Measurements from ENCODE around the gene LTC4S. TPM values are rescaled to one million over a fixed set of nuclear protein-coding genes. Genes with fewer than 3 reads are reported as not detected.
"Not testable (repeated sequence)": the region's sequence is repeated elsewhere in the genome, so short reads cannot be mapped to it uniquely, and the experiment has no call there.

LTC4S gene
- total and polyA plus RNA-seq, 4 donors, result 4.0 to 25.3 (median 8.3) TPM

DNA sequence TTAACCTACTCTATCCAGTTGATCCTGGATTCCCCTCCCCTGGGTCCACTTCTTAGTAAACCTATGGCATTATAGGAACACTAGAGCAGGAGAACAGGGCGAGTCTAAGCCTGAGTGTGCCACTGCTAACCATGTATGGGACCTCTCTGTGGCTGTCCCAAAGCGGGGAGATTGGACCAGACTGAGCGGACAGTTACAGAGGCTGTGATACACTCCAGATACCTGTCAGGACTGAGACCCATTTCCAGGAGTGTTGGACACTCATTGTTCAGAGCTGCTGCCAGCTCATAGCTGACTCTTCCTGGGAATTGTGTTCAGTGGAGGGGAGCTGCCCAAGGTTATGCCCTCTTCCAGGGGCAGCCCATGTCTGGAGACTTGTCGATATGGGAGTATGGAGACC, 11.9 kb upstream of the LTC4S start:
- Histone ChIP-seq H3K9me3 (ENCODE audit: control insufficient read depth in 4 of 4, insufficient read depth in 3 of 4, low read length in 3 of 4) (no peaks in the 10 kb centered on the region), H3K27ac (ENCODE audit: low read depth in 1 of 2, low read length in 1 of 2) (no peak overlapping the region), H3K36me3 (ENCODE audit: control insufficient read depth in 4 of 4, insufficient read depth in 4 of 4, low read length in 4 of 4) (peaks cover 0 to 14% (median 11%) of the 10 kb centered on the region in 4 donors), H3K4me3 (no peak overlapping the region), H3K4me1 (ENCODE audit: control insufficient read depth in 5 of 5, insufficient read depth in 5 of 5, low read length in 5 of 5) (peaks cover 0 to 3% (median 0%) of the 10 kb centered on the region in 5 donors), H3K9ac (ENCODE audit: insufficient read depth in 1 of 2, low read length in 2 of 2) (no peak overlapping the region), H3K27me3 (ENCODE audit: control insufficient read depth in 3 of 3, insufficient read depth in 3 of 3, low read length in 2 of 3) (no peaks in the 10 kb centered on the region)
- TF ChIP-seq, protein P1, sequence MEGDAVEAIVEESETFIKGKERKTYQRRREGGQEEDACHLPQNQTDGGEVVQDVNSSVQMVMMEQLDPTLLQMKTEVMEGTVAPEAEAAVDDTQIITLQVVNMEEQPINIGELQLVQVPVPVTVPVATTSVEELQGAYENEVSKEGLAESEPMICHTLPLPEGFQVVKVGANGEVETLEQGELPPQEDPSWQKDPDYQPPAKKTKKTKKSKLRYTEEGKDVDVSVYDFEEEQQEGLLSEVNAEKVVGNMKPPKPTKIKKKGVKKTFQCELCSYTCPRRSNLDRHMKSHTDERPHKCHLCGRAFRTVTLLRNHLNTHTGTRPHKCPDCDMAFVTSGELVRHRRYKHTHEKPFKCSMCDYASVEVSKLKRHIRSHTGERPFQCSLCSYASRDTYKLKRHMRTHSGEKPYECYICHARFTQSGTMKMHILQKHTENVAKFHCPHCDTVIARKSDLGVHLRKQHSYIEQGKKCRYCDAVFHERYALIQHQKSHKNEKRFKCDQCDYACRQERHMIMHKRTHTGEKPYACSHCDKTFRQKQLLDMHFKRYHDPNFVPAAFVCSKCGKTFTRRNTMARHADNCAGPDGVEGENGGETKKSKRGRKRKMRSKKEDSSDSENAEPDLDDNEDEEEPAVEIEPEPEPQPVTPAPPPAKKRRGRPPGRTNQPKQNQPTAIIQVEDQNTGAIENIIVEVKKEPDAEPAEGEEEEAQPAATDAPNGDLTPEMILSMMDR (IDR thresholded peaks at IDR 0.05; ENCODE audit: control extremely low read depth, extremely low read depth), result no peak
- DNase-seq, result no peak
- WGBS, 2 donors, result 97 to 99% methylated on average over 4 of the region's 4 CpGs
- ATAC-seq (ENCODE audit: insufficient read depth, low FRiP score), result no peak

DNA sequence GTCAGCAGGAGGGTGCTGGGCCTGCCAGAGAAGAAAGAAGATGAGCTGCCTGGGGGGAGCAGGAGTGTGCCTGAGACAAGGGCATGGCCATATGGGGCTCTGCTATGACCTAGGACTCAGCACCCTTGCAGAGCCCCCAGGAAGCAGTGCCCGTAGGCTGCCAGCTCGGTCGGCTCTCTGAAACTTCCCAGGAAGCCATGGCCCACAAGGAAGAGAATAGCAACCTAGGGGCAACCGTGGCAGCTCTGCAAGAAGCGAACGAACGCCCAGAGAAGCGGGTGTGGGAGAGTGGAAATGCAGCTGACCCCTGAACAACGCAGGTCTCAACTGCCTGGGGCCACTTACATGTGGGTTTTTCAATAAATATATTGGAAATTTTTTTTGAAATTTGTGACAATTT, 10.7 kb upstream of the LTC4S start:
- TF ChIP-seq, protein P1 (IDR thresholded peaks at IDR 0.05; ENCODE audit: control extremely low read depth, extremely low read depth), result no peak
- Histone ChIP-seq H3K36me3 (ENCODE audit: control insufficient read depth in 4 of 4, insufficient read depth in 4 of 4, low read length in 4 of 4) (peaks cover 0 to 12% (median 8%) of the 10 kb centered on the region in 4 donors), H3K9me3 (ENCODE audit: control insufficient read depth in 4 of 4, insufficient read depth in 3 of 4, low read length in 3 of 4) (no peaks in the 10 kb centered on the region), H3K27ac (ENCODE audit: low read depth in 1 of 2, low read length in 1 of 2) (no peak overlapping the region), H3K4me3 (no peak overlapping the region), H3K4me1 (ENCODE audit: control insufficient read depth in 5 of 5, insufficient read depth in 5 of 5, low read length in 5 of 5) (no peaks in the 10 kb centered on the region), H3K9ac (ENCODE audit: insufficient read depth in 1 of 2, low read length in 2 of 2) (no peak overlapping the region), H3K27me3 (ENCODE audit: control insufficient read depth in 3 of 3, insufficient read depth in 3 of 3, low read length in 2 of 3) (no peaks in the 10 kb centered on the region)
- DNase-seq (no peak), ATAC-seq (ENCODE audit: insufficient read depth, low FRiP score) (no peak)
- 92 to 94% methylated on average over 9 of the region's 9 CpGs for WGBS, 2 donors

DNA sequence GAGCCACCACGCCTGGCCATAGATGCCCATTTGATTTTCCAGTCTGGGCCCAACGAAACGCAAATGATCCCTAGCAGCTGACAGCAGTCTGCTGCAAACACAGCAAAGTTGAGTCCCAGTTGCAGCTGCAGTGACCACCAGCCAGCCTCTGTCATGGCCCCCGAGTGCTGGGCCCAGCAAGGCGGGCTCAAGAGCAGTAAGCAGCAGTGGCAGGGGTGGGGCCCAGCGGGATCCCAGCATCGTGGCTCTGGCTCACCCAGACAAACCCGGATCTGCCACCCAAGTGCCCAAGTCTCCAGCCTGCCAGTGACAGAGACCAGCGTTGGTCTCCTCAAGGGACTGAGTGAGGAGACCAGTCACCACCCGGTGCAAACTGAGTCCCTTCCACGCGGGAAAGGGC, 6.9 kb upstream of the LTC4S start:
- ATAC-seq (ENCODE audit: insufficient read depth, low FRiP score) (no peak), DNase-seq (no peak)
- peaks cover 0 to 6% (median 0%) of the 10 kb centered on the region in 5 donors for H3K4me1 ChIP-seq (ENCODE audit: control insufficient read depth in 5 of 5, insufficient read depth in 5 of 5, low read length in 5 of 5)
- no peaks in the 10 kb centered on the region for H3K9me3 ChIP-seq (ENCODE audit: control insufficient read depth in 4 of 4, insufficient read depth in 3 of 4, low read length in 3 of 4)
- no peak overlapping the region for H3K9ac ChIP-seq (ENCODE audit: insufficient read depth in 1 of 2, low read length in 2 of 2)
- H3K36me3 ChIP-seq (ENCODE audit: control insufficient read depth in 4 of 4, insufficient read depth in 4 of 4, low read length in 4 of 4), result peaks cover 0 to 2% (median 0%) of the 10 kb centered on the region in 4 donors
- WGBS, 2 donors, result 89 to 90% methylated on average over 12 of the region's 12 CpGs
- TF ChIP-seq, protein P1 (IDR thresholded peaks at IDR 0.05; ENCODE audit: control extremely low read depth, extremely low read depth), result no peak
- no peak overlapping the region for H3K4me3 ChIP-seq
- no peak overlapping the region for H3K27ac ChIP-seq (ENCODE audit: low read depth in 1 of 2, low read length in 1 of 2)
- no peaks in the 10 kb centered on the region for H3K27me3 ChIP-seq (ENCODE audit: control insufficient read depth in 3 of 3, insufficient read depth in 3 of 3, low read length in 2 of 3)

DNA sequence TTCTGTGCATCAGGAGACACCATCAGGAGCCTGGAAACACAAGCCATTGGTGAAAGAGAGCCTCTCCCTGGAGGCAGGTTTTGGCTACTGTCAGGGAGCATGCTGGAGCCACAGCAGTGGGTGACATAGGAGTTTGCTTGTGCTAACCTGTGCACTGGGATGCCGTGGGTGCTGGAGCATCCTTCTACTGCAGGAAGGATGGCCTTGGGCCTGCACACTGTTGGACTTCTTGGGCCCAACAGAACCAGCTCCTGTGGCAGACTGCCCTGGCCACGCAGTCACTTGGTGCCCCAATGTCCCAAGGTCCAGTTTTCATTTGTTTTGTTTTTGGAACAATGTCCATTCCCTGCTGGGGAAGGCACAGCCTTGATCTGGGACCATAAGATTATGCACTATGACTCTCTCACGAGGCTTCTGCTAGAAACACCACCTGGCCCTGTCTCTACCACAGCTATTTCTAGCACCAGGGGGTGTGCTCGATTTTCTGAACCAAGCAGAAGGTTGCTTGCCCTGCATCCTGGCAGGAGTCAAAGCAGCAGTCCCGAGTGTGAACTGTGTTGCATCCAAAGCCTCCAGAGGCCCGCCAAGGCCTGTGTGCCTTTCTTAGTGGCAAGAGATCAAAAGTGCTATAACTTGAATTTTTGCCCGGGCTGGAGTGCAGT, 5.5 kb upstream of the LTC4S start:
- H3K4me3 ChIP-seq, result no peak overlapping the region
- H3K9ac ChIP-seq (ENCODE audit: insufficient read depth in 1 of 2, low read length in 2 of 2), result no peak overlapping the region
- no peak for DNase-seq
- peaks cover 1 to 18% (median 3%) of the 10 kb centered on the region in 5 donors for H3K4me1 ChIP-seq (ENCODE audit: control insufficient read depth in 5 of 5, insufficient read depth in 5 of 5, low read length in 5 of 5)
- TF ChIP-seq, protein P1 (IDR thresholded peaks at IDR 0.05; ENCODE audit: control extremely low read depth, extremely low read depth), result no peak
- no peaks in the 10 kb centered on the region for H3K9me3 ChIP-seq (ENCODE audit: control insufficient read depth in 4 of 4, insufficient read depth in 3 of 4, low read length in 3 of 4)
- no peak for ATAC-seq (ENCODE audit: insufficient read depth, low FRiP score)
- no peaks in the 10 kb centered on the region for H3K36me3 ChIP-seq (ENCODE audit: control insufficient read depth in 4 of 4, insufficient read depth in 4 of 4, low read length in 4 of 4)
- no peaks in the 10 kb centered on the region for H3K27me3 ChIP-seq (ENCODE audit: control insufficient read depth in 3 of 3, insufficient read depth in 3 of 3, low read length in 2 of 3)
- no peak overlapping the region for H3K27ac ChIP-seq (ENCODE audit: low read depth in 1 of 2, low read length in 1 of 2)
- WGBS, 2 donors, result 93 to 95% methylated on average over 7 of the region's 7 CpGs

DNA sequence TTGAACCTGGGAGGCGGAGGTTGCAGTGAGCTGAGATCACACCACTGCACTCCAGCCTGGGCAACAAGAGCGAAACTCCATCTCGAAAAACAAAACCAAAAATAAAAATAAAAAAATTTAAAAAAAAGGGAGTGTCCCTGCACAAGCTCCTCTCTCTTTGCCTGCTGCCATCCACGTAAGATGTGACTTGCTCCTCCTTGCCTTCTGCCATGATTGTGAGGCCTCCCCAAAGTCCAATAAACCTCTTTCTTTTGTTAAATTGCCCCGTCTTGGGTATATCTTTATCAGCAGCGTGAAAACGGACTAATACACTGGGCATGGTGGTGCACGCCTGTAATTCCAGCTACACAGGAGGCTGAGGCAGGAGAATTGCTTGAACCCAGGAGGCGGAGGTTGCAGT, 4.5 kb upstream of the LTC4S start:
- not testable (repeated sequence) for H3K4me3 ChIP-seq; DNase-seq; H3K27me3 ChIP-seq (ENCODE audit: control insufficient read depth in 3 of 3, insufficient read depth in 3 of 3, low read length in 2 of 3); H3K36me3 ChIP-seq (ENCODE audit: control insufficient read depth in 4 of 4, insufficient read depth in 4 of 4, low read length in 4 of 4); H3K27ac ChIP-seq (ENCODE audit: low read depth in 1 of 2, low read length in 1 of 2); H3K9me3 ChIP-seq (ENCODE audit: control insufficient read depth in 4 of 4, insufficient read depth in 3 of 4, low read length in 3 of 4); H3K9ac ChIP-seq (ENCODE audit: insufficient read depth in 1 of 2, low read length in 2 of 2); ATAC-seq (ENCODE audit: insufficient read depth, low FRiP score)
- WGBS, 2 donors, result 95 to 99% methylated on average over 9 of the region's 9 CpGs
- H3K4me1 ChIP-seq (ENCODE audit: control insufficient read depth in 5 of 5, insufficient read depth in 5 of 5, low read length in 5 of 5), result peaks cover 3 to 28% (median 7%) of the 10 kb centered on the region in 5 donors
